ENCODE results near the gene PPM1L.

The PPM1L gene

GRCh38 chr3:160757233-160758106 is 1.4 kb downstream of the PPM1L start:
- no peak for FAIRE-seq
- DNase-seq (ENCODE audit: insufficient read length, low spot score), result no peak

GRCh38 chr3:160758929-160759577 is 3.0 kb downstream of the PPM1L start:
- no peak for DNase-seq (ENCODE audit: insufficient read length, low spot score)
- TF ChIP-seq PAX5 (IDR thresholded peaks at IDR 0.05; ENCODE audit: insufficient read depth, low read length, severe bottlenecking), result no peak
- TF ChIP-seq TAF1 (IDR thresholded peaks at IDR 0.05; ENCODE audit: low read depth, low read length), result no peak
- no peak for TF ChIP-seq SPI1 (IDR thresholded peaks at IDR 0.05; ENCODE audit: low read depth, low read length)
- no peak for TF ChIP-seq POU2F2 (IDR thresholded peaks at IDR 0.05; ENCODE audit: low read depth, low read length)
- TF ChIP-seq POLR2AphosphoS5 (IDR thresholded peaks at IDR 0.05; ENCODE audit: low read depth, low read length), result no peak
- TF ChIP-seq POLR2A (IDR thresholded peaks at IDR 0.05; ENCODE audit: low read depth, low read length), result no peak
- no peak for FAIRE-seq

More at GRCh38 chr3:160757233-160758106, 1.4 kb downstream of the PPM1L start:
- no peak for TF ChIP-seq PAX5 (IDR thresholded peaks at IDR 0.05; ENCODE audit: insufficient read depth, low read length, severe bottlenecking)
- no peak for TF ChIP-seq POLR2A (IDR thresholded peaks at IDR 0.05; ENCODE audit: low read depth, low read length)
- TF ChIP-seq SPI1 (IDR thresholded peaks at IDR 0.05; ENCODE audit: low read depth, low read length), result no peak
- TF ChIP-seq POLR2AphosphoS5 (IDR thresholded peaks at IDR 0.05; ENCODE audit: low read depth, low read length), result no peak
- no peak for TF ChIP-seq POU2F2 (IDR thresholded peaks at IDR 0.05; ENCODE audit: low read depth, low read length)
- TF ChIP-seq TAF1 (IDR thresholded peaks at IDR 0.05; ENCODE audit: low read depth, low read length), result no peak

- no peak for FAIRE-seq
Measured at GRCh38 chr3:160763073-160763472, 7.0 kb downstream of the PPM1L start.

GRCh38 chr3:160765211-160765610 is 9.2 kb downstream of the PPM1L start:
- DNase-seq (ENCODE audit: insufficient read length, low spot score), result no peak
- TF ChIP-seq PAX5 (IDR thresholded peaks at IDR 0.05; ENCODE audit: insufficient read depth, low read length, severe bottlenecking) (no peak), SPI1 (IDR thresholded peaks at IDR 0.05; ENCODE audit: low read depth, low read length) (no peak), TAF1 (IDR thresholded peaks at IDR 0.05; ENCODE audit: low read depth, low read length) (no peak), POLR2A (IDR thresholded peaks at IDR 0.05; ENCODE audit: low read depth, low read length) (no peak), POLR2AphosphoS5 (IDR thresholded peaks at IDR 0.05; ENCODE audit: low read depth, low read length) (no peak)
- no peak for FAIRE-seq

More at GRCh38 chr3:160763073-160763472, 7.0 kb downstream of the PPM1L start:
- no peak for TF ChIP-seq SPI1 (IDR thresholded peaks at IDR 0.05; ENCODE audit: low read depth, low read length)
- TF ChIP-seq PAX5 (IDR thresholded peaks at IDR 0.05; ENCODE audit: insufficient read depth, low read length, severe bottlenecking), result no peak
- TF ChIP-seq POLR2AphosphoS5 (IDR thresholded peaks at IDR 0.05; ENCODE audit: low read depth, low read length), result no peak
- no peak for TF ChIP-seq TAF1 (IDR thresholded peaks at IDR 0.05; ENCODE audit: low read depth, low read length)
- no peak for TF ChIP-seq POU2F2 (IDR thresholded peaks at IDR 0.05; ENCODE audit: low read depth, low read length)
- DNase-seq (ENCODE audit: insufficient read length, low spot score), result no peak

GRCh38 chr3:160768031-160768430 is 12.0 kb downstream of the PPM1L start:
- FAIRE-seq (no peak), DNase-seq (ENCODE audit: insufficient read length, low spot score) (no peak)
- TF ChIP-seq SPI1 (IDR thresholded peaks at IDR 0.05; ENCODE audit: low read depth, low read length) (no peak), POLR2A (IDR thresholded peaks at IDR 0.05; ENCODE audit: low read depth, low read length) (no peak), POU2F2 (IDR thresholded peaks at IDR 0.05; ENCODE audit: low read depth, low read length) (no peak), PAX5 (IDR thresholded peaks at IDR 0.05; ENCODE audit: insufficient read depth, low read length, severe bottlenecking) (no peak), TAF1 (IDR thresholded peaks at IDR 0.05; ENCODE audit: low read depth, low read length) (no peak), POLR2AphosphoS5 (IDR thresholded peaks at IDR 0.05; ENCODE audit: low read depth, low read length) (no peak)

- DNase-seq (ENCODE audit: insufficient read length, low spot score) (no peak), FAIRE-seq (no peak)
- TF ChIP-seq POU2F2 (IDR thresholded peaks at IDR 0.05; ENCODE audit: low read depth, low read length) (no peak), TAF1 (IDR thresholded peaks at IDR 0.05; ENCODE audit: low read depth, low read length) (no peak), POLR2AphosphoS5 (IDR thresholded peaks at IDR 0.05; ENCODE audit: low read depth, low read length) (no peak), PAX5 (IDR thresholded peaks at IDR 0.05; ENCODE audit: insufficient read depth, low read length, severe bottlenecking) (no peak), POLR2A (IDR thresholded peaks at IDR 0.05; ENCODE audit: low read depth, low read length) (no peak), SPI1 (IDR thresholded peaks at IDR 0.05; ENCODE audit: low read depth, low read length) (no peak)
Measured at GRCh38 chr3:160768918-160769317, 12.9 kb downstream of the PPM1L start.

- TF ChIP-seq POLR2AphosphoS5 (IDR thresholded peaks at IDR 0.05; ENCODE audit: low read depth, low read length) (no peak), POU2F2 (IDR thresholded peaks at IDR 0.05; ENCODE audit: low read depth, low read length) (no peak), POLR2A (IDR thresholded peaks at IDR 0.05; ENCODE audit: low read depth, low read length) (no peak), PAX5 (IDR thresholded peaks at IDR 0.05; ENCODE audit: insufficient read depth, low read length, severe bottlenecking) (no peak), TAF1 (IDR thresholded peaks at IDR 0.05; ENCODE audit: low read depth, low read length) (no peak)
- DNase-seq (ENCODE audit: insufficient read length, low spot score), result no peak
- no peak for FAIRE-seq
Measured at GRCh38 chr3:160771811-160772459, 15.9 kb downstream of the PPM1L start.

- no peak for TF ChIP-seq TAF1 (IDR thresholded peaks at IDR 0.05; ENCODE audit: low read depth, low read length)
- no peak for TF ChIP-seq POLR2AphosphoS5 (IDR thresholded peaks at IDR 0.05; ENCODE audit: low read depth, low read length)
- TF ChIP-seq PAX5 (IDR thresholded peaks at IDR 0.05; ENCODE audit: insufficient read depth, low read length, severe bottlenecking), result no peak
- no peak for TF ChIP-seq SPI1 (IDR thresholded peaks at IDR 0.05; ENCODE audit: low read depth, low read length)
- no peak for TF ChIP-seq POLR2A (IDR thresholded peaks at IDR 0.05; ENCODE audit: low read depth, low read length)
- no peak for TF ChIP-seq POU2F2 (IDR thresholded peaks at IDR 0.05; ENCODE audit: low read depth, low read length)
- DNase-seq (ENCODE audit: insufficient read length, low spot score) (no peak), FAIRE-seq (no peak)
Measured at GRCh38 chr3:160773722-160774121, 17.7 kb downstream of the PPM1L start.

- FAIRE-seq, result no peak
- DNase-seq (ENCODE audit: insufficient read length, low spot score), result no peak
- TF ChIP-seq PAX5 (IDR thresholded peaks at IDR 0.05; ENCODE audit: insufficient read depth, low read length, severe bottlenecking), result no peak
- TF ChIP-seq POU2F2 (IDR thresholded peaks at IDR 0.05; ENCODE audit: low read depth, low read length), result no peak
- TF ChIP-seq TAF1 (IDR thresholded peaks at IDR 0.05; ENCODE audit: low read depth, low read length), result no peak
- no peak for TF ChIP-seq SPI1 (IDR thresholded peaks at IDR 0.05; ENCODE audit: low read depth, low read length)
- TF ChIP-seq POLR2AphosphoS5 (IDR thresholded peaks at IDR 0.05; ENCODE audit: low read depth, low read length), result no peak
- no peak for TF ChIP-seq POLR2A (IDR thresholded peaks at IDR 0.05; ENCODE audit: low read depth, low read length)
Measured at GRCh38 chr3:160774172-160774571, 18.1 kb downstream of the PPM1L start.

All from GM12891 (cell line).